A204.1 (cell line): ENCODE results near the gene IYD.
"Not testable (repeated sequence)": the region's sequence is repeated elsewhere in the genome, so short reads cannot be mapped to it uniquely, and the experiment has no call there.

Source experiments
- FAIRE-seq: peaks from 2 replicates; lab custom pipeline; 2012; peaks lifted over from hg19 to GRCh38; lab: Jason Lieb, UNC

Gene IYD

GRCh38 chr6:150352321-150353296, 16.2 kb upstream of the IYD start:
- no peak for FAIRE-seq

DNA sequence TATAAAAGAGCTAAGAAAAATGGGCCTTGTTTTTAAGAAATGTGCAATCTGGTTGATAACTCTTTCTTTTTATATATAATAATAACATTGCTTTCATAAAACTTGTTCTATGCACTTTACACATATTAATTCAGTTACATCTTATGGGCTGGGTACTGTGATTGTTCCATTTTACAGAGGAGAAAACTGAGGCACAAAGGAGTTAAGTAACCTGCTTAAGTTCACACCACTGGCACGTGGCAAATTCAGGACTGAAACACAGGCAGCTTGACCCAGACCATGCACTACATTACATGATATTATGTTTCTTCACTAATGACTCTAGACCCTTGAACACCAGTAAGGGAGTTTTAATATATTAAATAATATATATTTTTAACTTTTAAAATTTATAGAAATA, 15.4 kb upstream of the IYD start:
- no peak for FAIRE-seq

GRCh38 chr6:150354754-150355571, 13.8 kb upstream of the IYD start:
- no peak for FAIRE-seq

DNA sequence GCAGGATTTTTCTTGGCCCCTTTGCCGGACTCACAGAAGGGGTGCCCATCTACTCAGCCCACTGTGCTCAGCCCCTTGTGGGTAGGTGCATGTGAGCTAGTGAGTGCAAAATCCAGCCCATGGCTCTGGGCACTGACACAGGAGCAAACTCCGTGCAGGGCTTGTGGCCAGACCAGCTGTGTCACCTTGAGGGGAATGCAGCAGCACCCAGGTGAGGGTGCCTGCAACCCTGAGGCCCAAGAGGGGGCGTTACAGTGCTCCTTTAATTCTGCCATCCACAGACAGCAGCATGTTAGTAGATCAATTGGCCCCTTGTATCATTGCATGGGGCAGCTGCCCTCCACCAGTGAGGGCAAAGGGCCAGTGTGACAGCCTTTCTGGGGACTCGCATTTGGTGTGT, 12.9 kb upstream of the IYD start:
- FAIRE-seq: no peak

GRCh38 chr6:150361876-150362275, 6.9 kb upstream of the IYD start:
- FAIRE-seq: no peak

- no peak for FAIRE-seq
These were observed 5.1 kb upstream of the IYD start for GRCh38 chr6:150363733-150364132.

- no peak for FAIRE-seq
These were observed 2.6 kb upstream of the IYD start for GRCh38 chr6:150366118-150366778.

DNA sequence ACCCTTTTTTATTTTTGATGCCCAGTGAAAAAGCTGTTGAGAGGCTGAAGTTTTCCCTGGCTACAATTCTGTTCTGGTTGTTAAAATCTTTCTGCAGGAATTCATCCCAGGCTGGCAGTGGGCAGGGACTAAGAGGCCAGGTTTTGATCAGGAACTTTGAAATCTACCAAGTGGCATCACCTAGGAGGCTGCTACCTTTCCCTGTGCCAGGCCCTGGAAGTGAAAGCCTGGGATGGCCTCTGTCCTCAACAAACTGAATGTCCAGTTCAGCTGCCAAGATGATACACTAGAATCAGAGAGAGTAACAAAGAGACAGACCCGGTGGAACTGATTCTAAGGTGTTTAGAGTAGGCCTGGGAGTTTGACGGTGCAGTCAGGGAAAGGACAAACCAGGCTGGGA, 596 bp downstream of the IYD start:
- no peak for FAIRE-seq

- no peak for FAIRE-seq
These were observed 1.3 kb downstream of the IYD start for GRCh38 chr6:150370112-150370511.

DNA sequence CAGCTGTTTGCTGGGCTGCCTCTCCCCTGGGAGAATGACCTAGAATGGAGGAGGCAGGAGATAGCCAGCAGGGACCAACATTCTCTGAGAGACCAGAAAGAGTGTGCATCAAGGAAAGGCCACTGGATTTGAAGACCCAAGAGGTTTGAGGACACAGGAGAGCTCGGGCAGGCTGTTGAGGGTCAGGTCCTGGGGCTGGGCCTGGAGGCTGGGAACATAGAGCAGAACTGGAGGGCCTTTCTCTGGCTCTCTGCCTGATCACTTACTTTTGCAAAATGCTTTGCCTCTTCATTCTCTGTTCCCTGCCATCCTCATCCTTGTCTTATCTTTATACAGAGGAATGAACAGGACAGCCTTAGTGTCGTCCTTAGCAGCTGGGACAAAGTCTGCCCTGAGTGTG, 2.5 kb downstream of the IYD start:
- no peak for FAIRE-seq

GRCh38 chr6:150372051-150372450, 3.2 kb downstream of the IYD start:
- FAIRE-seq: no peak

DNA sequence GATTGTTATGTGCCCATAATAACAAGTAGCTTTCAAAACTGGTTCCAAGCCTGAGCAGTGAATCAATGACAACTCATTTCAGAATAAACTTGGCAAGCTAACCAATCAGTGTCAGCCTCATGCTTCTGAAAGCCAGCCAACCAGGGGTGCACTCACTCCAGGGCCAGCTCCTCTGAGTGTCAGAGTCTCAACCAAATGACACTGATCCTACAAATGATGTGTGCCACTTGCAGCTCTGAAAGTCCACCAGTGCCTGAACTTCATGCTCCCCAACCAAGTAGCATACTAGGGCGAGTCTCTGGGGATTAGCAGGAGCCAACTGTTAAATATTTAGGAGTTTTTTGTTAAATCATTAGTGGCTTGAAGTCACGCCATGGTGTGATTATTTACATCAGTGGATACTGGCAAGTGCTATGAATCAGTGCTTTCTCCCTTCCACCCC, 4.5 kb downstream of the IYD start:
- FAIRE-seq: no peak

GRCh38 chr6:150374346-150374745, 5.5 kb downstream of the IYD start:
- FAIRE-seq: not testable (repeated sequence)

DNA sequence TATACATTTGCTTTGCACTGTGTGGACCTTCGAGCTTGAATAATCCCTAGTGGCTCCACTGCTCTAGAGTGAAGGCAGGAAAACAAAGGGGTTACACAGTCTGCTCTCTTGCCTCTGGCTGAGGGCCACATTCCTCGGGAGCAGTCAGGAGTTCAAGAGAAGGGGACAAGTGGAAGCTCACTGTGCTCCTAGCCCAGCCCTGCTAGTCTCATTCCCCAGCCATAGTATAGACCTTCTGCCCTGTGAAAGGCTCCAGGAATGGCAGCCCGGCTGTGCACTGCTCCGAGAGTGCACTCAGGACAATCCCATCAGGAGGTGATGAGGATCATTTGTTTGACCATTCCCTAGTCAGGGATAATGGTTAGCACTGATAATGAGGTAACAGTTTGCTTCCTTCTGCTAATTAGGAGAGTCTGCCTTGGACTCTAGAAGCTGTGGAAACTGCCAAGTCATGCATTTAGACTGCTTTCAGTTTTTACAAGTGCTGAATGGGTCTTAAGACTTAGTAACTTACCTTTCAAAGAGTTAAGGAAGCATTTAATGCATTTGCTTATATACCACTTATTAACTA, 8.5 kb downstream of the IYD start:
- FAIRE-seq: no peak

GRCh38 chr6:150380256-150380655, 11.4 kb downstream of the IYD start:
- FAIRE-seq: no peak

DNA sequence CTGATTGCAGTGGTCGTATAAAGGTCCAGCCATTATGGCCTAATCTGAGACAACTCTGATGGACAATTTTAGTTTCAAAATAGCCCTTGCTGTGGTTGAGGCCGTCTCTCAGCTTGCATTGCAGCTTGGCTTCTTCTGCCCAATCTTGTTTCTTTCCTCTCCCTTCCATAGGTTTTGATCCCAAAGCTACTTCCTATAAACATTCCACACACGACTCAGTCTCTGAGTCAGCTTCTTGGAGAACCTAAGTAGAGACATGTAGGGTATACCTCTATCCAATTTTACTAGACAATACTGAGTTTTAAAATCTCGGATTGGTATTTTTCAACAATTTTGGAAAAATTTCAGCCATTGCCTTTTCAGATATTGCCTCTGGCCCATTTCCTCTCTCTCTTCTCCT, 13.4 kb downstream of the IYD start:
- FAIRE-seq: no peak

DNA sequence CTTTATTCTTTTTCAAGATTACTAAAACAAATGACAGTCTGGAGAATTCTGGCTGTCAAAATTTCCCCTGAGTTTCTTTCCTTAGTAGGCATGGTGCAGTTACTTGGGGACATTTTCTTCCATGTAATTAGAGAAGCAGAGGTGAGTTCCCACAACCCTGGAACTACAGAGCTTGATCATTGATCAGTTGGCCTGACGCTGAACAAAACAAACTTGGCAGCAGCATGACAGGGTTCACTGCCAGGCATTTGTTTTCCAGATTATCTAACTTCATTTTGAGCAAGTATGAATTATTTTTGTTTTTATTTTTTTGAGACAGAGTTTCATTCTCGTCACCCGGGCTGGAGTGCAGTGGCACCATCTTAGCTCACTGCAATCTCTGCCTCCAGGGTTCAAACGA, 22.6 kb downstream of the IYD start:
- no peak for FAIRE-seq

DNA sequence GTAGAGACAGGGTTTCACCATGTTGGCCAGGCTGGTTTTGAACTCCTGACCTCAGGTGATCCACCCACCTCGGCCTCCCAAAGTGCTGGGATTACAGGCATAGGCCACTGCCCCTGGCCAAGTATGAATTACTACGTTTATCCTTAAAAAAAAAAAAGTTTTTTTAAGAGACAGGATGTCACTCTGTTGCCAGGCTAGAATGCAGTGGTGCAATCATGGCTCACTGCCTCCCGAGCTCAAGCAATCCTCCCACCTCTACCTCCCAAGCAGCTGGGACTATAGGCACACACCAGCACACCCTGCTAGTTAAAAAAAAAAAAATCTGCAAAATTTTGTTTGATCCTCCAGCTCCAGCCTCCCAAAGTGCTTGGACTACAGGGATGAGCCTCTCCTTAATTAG, 23.1 kb downstream of the IYD start:
- no peak for FAIRE-seq

DNA sequence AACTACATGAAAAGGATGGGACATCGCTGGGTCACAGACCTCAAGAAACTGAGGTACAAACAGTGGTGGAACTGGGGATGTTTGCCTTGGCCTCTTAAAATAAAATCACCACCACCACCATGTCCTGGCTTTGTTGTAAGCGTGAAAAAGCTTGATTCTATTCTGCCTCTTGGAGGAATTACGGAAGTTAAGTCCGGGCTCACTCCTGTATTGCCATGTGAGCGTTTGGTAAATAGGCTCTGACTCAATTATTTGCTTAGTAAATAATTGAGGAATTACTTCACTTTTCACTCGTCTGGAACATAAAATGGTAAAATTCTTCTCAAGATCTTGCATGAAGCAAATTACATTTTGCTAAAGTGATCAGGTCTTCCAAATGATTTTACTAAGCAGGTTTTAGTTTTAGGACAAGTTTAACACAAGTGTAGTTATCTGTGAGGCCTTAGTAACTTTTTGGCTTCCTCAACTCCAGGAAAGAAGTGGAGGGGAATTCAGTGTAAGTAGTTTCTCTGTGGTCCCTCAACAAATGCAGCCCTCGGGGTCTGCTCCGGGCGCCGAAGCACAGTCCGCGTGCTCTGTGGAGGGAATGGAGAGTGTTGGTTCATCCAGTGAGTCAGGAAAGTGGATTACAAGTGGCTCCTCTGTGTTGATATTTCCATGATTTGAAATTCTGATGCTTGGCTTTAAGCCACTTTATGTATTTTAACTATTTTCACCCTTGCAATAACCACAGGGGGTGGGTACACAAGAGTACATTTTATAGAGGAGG, 23.8 kb downstream of the IYD start:
- FAIRE-seq: no peak

DNA sequence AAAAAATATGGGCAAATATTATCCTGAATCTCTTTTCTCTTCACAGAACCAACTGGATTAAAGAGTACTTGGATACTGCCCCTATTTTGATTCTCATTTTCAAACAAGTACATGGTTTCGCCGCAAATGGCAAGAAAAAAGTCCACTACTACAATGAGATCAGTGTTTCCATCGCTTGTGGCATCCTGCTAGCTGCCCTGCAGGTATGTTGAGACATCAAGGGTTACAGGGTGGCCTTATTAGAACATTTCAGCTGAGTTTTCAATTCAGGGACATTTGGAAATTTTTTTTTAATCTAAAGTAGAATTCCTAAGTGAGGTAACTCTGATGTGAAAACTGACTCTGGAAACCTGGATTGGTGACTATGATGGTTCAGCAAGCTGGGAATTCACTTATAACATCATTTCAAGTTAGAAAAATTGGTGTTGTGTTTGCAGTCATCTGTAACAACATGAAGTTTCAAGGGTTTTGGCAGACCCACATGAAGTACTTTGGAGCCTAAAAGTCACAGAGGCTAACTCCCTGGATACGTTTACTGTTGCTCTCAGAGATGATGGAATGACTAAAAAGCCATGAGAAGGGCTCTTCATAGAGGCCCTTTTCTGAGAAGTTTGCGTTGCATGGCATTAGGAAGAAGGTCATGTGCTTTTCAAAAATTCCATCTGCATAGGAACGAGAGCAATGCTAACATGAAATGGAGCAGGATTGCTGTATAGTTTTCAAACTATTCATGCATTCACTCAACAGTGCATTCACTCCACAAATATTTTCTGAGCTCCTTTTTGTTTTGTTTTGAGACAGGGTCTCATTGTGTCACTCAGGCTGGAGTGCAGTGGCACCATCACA, 25.5 kb downstream of the IYD start:
- no peak for FAIRE-seq

DNA sequence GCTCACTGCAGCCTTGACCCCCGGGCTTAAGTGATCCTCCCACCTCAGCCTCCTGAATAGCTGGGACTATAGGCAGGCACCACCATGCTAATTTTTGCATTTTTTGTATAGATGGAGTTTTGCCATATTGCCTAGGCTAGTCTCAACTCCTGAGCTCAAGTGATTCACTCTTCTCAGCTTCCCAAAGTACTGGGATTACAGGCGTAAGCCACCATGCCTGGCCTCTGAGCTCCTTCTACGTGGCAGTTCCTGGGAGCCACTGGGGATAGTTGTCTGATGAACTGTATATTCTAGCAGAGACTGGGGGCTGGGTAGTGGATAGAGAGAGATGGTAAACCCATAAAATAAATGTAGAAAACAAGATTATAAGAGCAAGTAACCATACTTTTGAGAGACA, 26.1 kb downstream of the IYD start:
- FAIRE-seq: no peak
